ENCODE data around the gene PDE8B.

The PDE8B gene

DNA sequence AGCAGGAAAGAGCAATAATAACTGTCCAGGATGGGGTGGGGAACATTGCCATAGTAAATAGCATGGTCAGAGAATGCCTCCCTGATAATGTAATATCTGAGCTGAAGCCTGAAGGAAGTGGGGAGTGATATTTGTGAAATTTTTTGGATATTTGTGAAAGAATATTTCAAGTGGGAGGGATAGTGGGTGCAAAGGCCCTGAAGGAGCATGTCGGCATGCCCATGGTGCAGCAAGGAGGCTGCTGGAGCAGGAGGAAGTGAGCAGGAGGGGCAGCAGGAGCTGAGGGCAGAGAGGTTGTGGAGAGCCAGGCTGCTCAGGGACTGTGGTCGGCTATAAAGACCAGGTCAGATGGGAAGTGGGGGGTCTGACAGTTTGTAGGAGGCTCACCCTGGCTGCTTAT is 21.1 kb upstream of the PDE8B start:
- DNase-seq (ENCODE audit: extremely low read depth, low read depth), result no peak
- no peak overlapping the region for H3K4me3 ChIP-seq (replicated peaks; ENCODE audit: low read depth, low read length)
- TF ChIP-seq, protein P1, sequence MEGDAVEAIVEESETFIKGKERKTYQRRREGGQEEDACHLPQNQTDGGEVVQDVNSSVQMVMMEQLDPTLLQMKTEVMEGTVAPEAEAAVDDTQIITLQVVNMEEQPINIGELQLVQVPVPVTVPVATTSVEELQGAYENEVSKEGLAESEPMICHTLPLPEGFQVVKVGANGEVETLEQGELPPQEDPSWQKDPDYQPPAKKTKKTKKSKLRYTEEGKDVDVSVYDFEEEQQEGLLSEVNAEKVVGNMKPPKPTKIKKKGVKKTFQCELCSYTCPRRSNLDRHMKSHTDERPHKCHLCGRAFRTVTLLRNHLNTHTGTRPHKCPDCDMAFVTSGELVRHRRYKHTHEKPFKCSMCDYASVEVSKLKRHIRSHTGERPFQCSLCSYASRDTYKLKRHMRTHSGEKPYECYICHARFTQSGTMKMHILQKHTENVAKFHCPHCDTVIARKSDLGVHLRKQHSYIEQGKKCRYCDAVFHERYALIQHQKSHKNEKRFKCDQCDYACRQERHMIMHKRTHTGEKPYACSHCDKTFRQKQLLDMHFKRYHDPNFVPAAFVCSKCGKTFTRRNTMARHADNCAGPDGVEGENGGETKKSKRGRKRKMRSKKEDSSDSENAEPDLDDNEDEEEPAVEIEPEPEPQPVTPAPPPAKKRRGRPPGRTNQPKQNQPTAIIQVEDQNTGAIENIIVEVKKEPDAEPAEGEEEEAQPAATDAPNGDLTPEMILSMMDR (IDR thresholded peaks at IDR 0.05; ENCODE audit: low read depth, low read length, missing control alignments), result no peak

DNA sequence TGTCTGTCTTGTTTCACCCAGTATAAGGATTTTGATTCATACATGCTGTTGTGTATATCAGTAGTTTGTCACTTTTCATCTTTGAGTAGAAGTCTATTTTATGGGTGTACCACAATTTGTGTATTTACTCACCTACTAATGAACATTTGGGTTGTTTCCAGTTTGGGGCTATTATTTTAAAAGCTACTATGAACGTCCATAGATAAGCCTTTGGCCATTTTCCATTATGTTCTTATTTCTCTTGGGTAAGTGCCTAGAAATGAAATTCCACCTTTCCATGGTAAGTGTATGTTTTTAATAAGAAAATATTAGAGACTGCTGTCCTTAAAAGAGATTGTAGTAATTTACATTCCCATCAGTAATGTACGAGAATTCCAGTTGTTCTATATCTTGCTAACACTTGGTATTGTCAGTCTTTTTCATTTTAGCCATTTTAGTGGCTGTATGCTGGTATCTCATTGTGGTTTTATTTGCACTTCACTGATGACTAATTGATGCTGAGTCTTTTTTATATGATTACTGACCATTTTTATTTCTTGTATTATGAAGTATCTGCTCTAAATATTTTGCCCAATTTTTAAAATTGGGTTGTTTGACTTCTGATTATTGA is 17.9 kb upstream of the PDE8B start:
- TF ChIP-seq, protein P1 (IDR thresholded peaks at IDR 0.05; ENCODE audit: low read depth, low read length, missing control alignments), result no peak
- no peak overlapping the region for H3K4me3 ChIP-seq (replicated peaks; ENCODE audit: low read depth, low read length)
- no peak for DNase-seq (ENCODE audit: extremely low read depth, low read depth)

DNA sequence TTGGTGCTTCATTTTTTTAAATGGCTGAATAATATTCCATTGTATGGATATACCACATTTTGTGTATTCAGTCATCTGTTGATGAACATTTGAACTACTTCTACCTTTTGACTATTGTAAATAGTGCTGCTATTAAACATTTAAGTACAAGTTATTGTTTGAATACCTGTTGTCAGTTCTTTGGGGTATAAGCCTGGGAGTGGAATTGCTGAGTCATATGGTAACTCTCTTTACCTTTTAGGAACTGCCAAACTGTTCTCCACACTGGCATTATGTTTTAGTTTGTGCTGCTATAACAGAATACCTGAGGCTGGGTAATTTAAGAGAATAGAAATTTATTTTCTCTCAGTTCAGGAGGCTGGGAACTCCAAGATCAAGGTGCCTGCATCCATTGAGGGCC is 15.7 kb upstream of the PDE8B start:
- TF ChIP-seq, protein P1 (IDR thresholded peaks at IDR 0.05; ENCODE audit: low read depth, low read length, missing control alignments), result no peak
- no peak overlapping the region for H3K4me3 ChIP-seq (replicated peaks; ENCODE audit: low read depth, low read length)

DNA sequence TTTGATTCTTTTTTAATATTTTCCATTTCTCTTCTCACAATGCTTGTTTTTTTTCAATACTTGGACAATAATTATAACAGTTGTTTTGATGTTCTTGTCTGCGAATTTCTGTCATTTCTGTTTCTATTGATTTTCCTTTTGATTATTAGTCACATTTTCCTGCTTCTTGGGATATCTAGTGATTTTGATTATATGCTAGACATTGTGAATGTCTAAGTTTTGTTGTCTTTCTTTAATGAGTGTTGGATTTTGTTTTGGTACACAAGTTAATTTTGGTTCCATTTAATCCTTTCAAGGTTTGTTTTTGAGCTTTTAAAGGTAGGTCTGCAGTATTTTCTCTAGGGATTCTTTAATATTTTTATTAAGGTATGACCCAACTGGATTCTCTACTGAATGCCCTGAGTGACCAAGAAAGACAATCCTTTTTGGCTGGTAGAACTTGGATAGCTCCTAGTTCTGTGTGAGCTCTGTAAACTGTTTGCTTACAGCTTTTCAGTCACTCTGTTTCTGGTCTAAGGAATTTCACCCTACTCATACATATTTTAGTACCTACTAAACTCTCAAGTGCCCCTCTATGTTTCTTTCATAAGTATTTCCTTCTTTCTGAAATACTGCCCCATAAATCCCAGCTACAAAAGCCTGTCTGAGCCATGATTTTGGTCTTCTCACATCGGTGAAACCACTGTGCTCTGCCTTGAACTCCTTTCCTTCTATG is 12.5 kb upstream of the PDE8B start:
- no peak for DNase-seq (ENCODE audit: extremely low read depth, low read depth)
- H3K4me3 ChIP-seq (replicated peaks; ENCODE audit: low read depth, low read length), result no peak overlapping the region
- TF ChIP-seq, protein P1 (IDR thresholded peaks at IDR 0.05; ENCODE audit: low read depth, low read length, missing control alignments), result no peak

More for the DNA sequence above, 15.7 kb upstream of the PDE8B start:
- no peak for DNase-seq (ENCODE audit: extremely low read depth, low read depth)

DNA sequence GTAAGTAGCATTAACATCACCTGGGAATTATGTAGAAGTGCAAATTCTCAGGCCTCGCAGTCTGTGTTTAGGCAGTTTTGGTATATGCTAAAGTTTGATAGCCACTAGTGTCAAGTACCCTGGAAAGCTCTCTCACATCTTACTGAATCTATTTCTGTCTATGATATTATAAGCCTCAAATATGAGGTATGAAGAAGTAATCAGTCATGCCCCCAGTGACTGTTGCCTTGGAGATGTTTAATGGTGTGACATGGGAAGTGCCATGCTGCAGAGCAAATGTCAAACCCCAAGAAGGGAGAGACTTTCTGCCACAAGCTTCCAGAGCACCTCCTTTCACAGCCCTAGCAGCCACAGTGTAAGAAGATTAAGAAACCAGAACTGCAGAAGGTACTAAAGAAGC is 9.8 kb upstream of the PDE8B start:
- H3K4me3 ChIP-seq (replicated peaks; ENCODE audit: low read depth, low read length), result no peak overlapping the region
- TF ChIP-seq, protein P1 (IDR thresholded peaks at IDR 0.05; ENCODE audit: low read depth, low read length, missing control alignments), result no peak
- no peak for DNase-seq (ENCODE audit: extremely low read depth, low read depth)

DNA sequence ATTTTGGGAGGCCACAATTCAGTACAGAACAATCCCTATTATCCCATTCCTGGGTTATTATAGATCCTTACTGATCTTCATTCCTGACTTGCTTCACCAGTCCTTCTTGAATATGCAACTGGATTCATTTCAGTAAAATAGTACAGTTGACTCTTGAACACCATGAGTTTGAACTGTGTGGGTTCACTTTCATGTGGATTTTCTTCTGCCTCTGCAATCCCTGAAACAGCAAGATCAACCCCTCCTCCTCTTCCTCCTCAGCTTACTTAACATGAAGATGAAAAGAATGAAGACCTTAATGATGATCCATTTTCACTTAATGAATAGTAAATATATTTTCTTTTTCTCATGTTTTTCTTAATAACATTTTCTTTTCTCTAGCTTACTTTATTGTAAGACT is 8.3 kb upstream of the PDE8B start:
- TF ChIP-seq, protein P1 (IDR thresholded peaks at IDR 0.05; ENCODE audit: low read depth, low read length, missing control alignments), result no peak
- no peak overlapping the region for H3K4me3 ChIP-seq (replicated peaks; ENCODE audit: low read depth, low read length)
- no peak for DNase-seq (ENCODE audit: extremely low read depth, low read depth)

Data from HFF-Myc (cell line).